ENCODE measurements around the gene CD2AP. TPM values are rescaled to one million over a fixed set of nuclear protein-coding genes. Genes with fewer than 3 reads are reported as not detected.
"Not testable (repeated sequence)": the region's sequence is repeated elsewhere in the genome, so short reads cannot be mapped to it uniquely, and the experiment has no call there.

Gene CD2AP
- 29.7 and 30.7 TPM in 2 replicates for total RNA-seq (2014; rRNA removed; shearing (Covaris generic))
- polyA plus RNA-seq (2014; cell fraction: nucleus; rRNA removed) = 9.7 and 13.9 TPM in 2 replicates

GRCh38 chr6:47477497-47478232, at the start of gene CD2AP:
CD2AP (plus strand) TSS chr6:47477789; CDS start chr6:47478245, 456 bp downstream.
- peak; percentile 64 for DNase-seq (ENCODE audit: extremely low read depth, low read depth)

GRCh38 chr6:47428288-47428687, 49.3 kb upstream of the CD2AP start:
- no peak for DNase-seq (ENCODE audit: extremely low read depth, low read depth)

GRCh38 chr6:47428746-47429664, 48.6 kb upstream of the CD2AP start:
- DNase-seq (ENCODE audit: extremely low read depth, low read depth) = no peak

GRCh38 chr6:47434372-47435253, 43.0 kb upstream of the CD2AP start:
- no peak for DNase-seq (ENCODE audit: extremely low read depth, low read depth)

GRCh38 chr6:47435254-47435612, 42.4 kb upstream of the CD2AP start:
- no peak for DNase-seq (ENCODE audit: extremely low read depth, low read depth)

- DNase-seq (ENCODE audit: extremely low read depth, low read depth) = no peak
These were observed 40.0 kb upstream of the CD2AP start for GRCh38 chr6:47437592-47437991.

- no peak for DNase-seq (ENCODE audit: extremely low read depth, low read depth)
These were observed 38.9 kb upstream of the CD2AP start for GRCh38 chr6:47438481-47439347.

- DNase-seq (ENCODE audit: extremely low read depth, low read depth) = no peak
These were observed 38.3 kb upstream of the CD2AP start for GRCh38 chr6:47439348-47439668.

- no peak for DNase-seq (ENCODE audit: extremely low read depth, low read depth)
These were observed 36.9 kb upstream of the CD2AP start for GRCh38 chr6:47440719-47441118.

- not testable (repeated sequence) for DNase-seq (ENCODE audit: extremely low read depth, low read depth)
These were observed 32.6 kb upstream of the CD2AP start for GRCh38 chr6:47444964-47445363.

GRCh38 chr6:47446669-47447330, 30.8 kb upstream of the CD2AP start:
- DNase-seq (ENCODE audit: extremely low read depth, low read depth) = no peak

GRCh38 chr6:47447722-47448121, 29.9 kb upstream of the CD2AP start:
- DNase-seq (ENCODE audit: extremely low read depth, low read depth) = no peak

GRCh38 chr6:47451162-47451561, 26.4 kb upstream of the CD2AP start:
- DNase-seq (ENCODE audit: extremely low read depth, low read depth) = no peak

GRCh38 chr6:47452899-47453298, 24.7 kb upstream of the CD2AP start:
- DNase-seq (ENCODE audit: extremely low read depth, low read depth) = no peak

GRCh38 chr6:47453372-47453936, 24.1 kb upstream of the CD2AP start:
- DNase-seq (ENCODE audit: extremely low read depth, low read depth) = no peak

GRCh38 chr6:47454713-47455396, 22.7 kb upstream of the CD2AP start:
- DNase-seq (ENCODE audit: extremely low read depth, low read depth) = no peak

GRCh38 chr6:47455533-47456209, 21.9 kb upstream of the CD2AP start:
- no peak for DNase-seq (ENCODE audit: extremely low read depth, low read depth)

- no peak for DNase-seq (ENCODE audit: extremely low read depth, low read depth)
These were observed 21.0 kb upstream of the CD2AP start for GRCh38 chr6:47456536-47456975.
